HepG2 (cell line): ENCODE measurements around the gene CPM. TPM values are rescaled to one million over a fixed set of nuclear protein-coding genes. Genes with fewer than 3 reads are reported as not detected.

Source experiments
- polyA plus RNA-seq, 8 experiments: library from polyadenylated mRNA; depleted of rRNA in 3 of 8; stranded (reverse) in 7 of 8; unstranded in 1 of 8; fragments of >200 nt; fragmentation: Illumina TruSeq in 4 of 8; extraction: Trizol in 4 of 8; gene quantifications; 2 replicates each; pipeline versions ENCODE4 v1.2.1 to v1.2.3, GENCODE V29; 2011 to 2016; ENCODE audit warnings: low read depth in 4 of 8, missing spikeins in 1 of 8, mixed read lengths in 1 of 8; ENCODE audit not compliant: insufficient read depth in 1 of 8
- small RNA-seq, 3 experiments: library from RNA; depleted of rRNA; stranded (forward); fragments of <200 nt; gene quantifications; one replicate each; pipeline ENCODE3, GENCODE V24; 2012; ENCODE audit warnings: low read depth in 2 of 3, low replicate concordance in 1 of 3; ENCODE audit not compliant: insufficient read length in 3 of 3, insufficient read depth in 2 of 3
- total RNA-seq, 5 experiments: library from RNA; depleted of rRNA; stranded (reverse); fragments of >200 nt; fragmentation: Illumina TruSeq; extraction: Trizol; gene quantifications; 2 replicates each; pipeline ENCODE4 v1.2.3, GENCODE V29; 2016; ENCODE audit warnings: low read depth in 1 of 5

The CPM gene
- total and polyA plus RNA-seq, 2 of the 13 experiments (the other 11 are each of a cell fraction or from before 2014, with no cell fraction given) = not detected

Small RNA genes lying within 50 kb of the gene (small RNA-seq; reads per million reads assigned to genes)
- gene AC025423.5 = 0 reads per million in 3 experiments
- gene RNU7-4P = 0 to 3.9 (median 1.3) reads per million in 3 experiments

Other genes starting within 250 kb of the CPM start
- 100 and 125 TPM in 2 replicates for gene NUP107, start 246.2 kb downstream of the CPM start, total RNA-seq (2016; rRNA removed; fragmentation: Illumina TruSeq; extraction: Trizol)
- 42.2 and 54.7 TPM in 2 replicates for gene NUP107, start 246.2 kb downstream of the CPM start, polyA plus RNA-seq (2011; rRNA removed)
- gene SLC35E3, start 187.0 kb downstream of the CPM start, total RNA-seq (2016; rRNA removed; fragmentation: Illumina TruSeq; extraction: Trizol) = 12.2 and 22.1 TPM in 2 replicates
- gene SLC35E3, start 187.0 kb downstream of the CPM start, polyA plus RNA-seq (2011; rRNA removed) = 10.2 and 13.0 TPM in 2 replicates
- gene MDM2, start 125.0 kb downstream of the CPM start, total RNA-seq (2016; rRNA removed; fragmentation: Illumina TruSeq; extraction: Trizol) = 314 and 466 TPM in 2 replicates
- 23.9 and 29.3 TPM in 2 replicates for gene MDM2, start 125.0 kb downstream of the CPM start, polyA plus RNA-seq (2011; rRNA removed)